Fibroblast of mammary gland (primary cell): ENCODE data around the gene BAHD1.

Experiments used
- DNase-seq: peaks from one replicate; pipeline ENCODE4 v3.0.0-alpha.2; 2010; ENCODE audit warnings: low read depth
- H3K4me3 ChIP-seq: 2 replicates; pipeline ENCODE4 v1.5.1; 2011; ENCODE audit warnings: low read depth, mild to moderate bottlenecking, low read length, moderate library complexity; ENCODE audit not compliant: control insufficient read depth
- TF ChIP-seq, protein P1 (sequence below): conservative IDR thresholded peaks from 2 replicates; pipeline ENCODE4 v1.5.1; 2011; ENCODE audit warnings: low read depth, low read length, inconsistent platforms; ENCODE audit not compliant: control insufficient read depth, insufficient read depth

Gene BAHD1

GRCh38 chr15:40440743-40441564 lies at the start of gene BAHD1:
Gene BAHD1 (plus strand): TSS chr15:40440953. CDS start chr15:40458465, 17,512 bp downstream.
- DNase-seq, result peak; percentile 90
- peak within 1 kb of the TSS; percentile 61 for H3K4me3 ChIP-seq
- TF ChIP-seq, protein P1, sequence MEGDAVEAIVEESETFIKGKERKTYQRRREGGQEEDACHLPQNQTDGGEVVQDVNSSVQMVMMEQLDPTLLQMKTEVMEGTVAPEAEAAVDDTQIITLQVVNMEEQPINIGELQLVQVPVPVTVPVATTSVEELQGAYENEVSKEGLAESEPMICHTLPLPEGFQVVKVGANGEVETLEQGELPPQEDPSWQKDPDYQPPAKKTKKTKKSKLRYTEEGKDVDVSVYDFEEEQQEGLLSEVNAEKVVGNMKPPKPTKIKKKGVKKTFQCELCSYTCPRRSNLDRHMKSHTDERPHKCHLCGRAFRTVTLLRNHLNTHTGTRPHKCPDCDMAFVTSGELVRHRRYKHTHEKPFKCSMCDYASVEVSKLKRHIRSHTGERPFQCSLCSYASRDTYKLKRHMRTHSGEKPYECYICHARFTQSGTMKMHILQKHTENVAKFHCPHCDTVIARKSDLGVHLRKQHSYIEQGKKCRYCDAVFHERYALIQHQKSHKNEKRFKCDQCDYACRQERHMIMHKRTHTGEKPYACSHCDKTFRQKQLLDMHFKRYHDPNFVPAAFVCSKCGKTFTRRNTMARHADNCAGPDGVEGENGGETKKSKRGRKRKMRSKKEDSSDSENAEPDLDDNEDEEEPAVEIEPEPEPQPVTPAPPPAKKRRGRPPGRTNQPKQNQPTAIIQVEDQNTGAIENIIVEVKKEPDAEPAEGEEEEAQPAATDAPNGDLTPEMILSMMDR, result no peak

DNA sequence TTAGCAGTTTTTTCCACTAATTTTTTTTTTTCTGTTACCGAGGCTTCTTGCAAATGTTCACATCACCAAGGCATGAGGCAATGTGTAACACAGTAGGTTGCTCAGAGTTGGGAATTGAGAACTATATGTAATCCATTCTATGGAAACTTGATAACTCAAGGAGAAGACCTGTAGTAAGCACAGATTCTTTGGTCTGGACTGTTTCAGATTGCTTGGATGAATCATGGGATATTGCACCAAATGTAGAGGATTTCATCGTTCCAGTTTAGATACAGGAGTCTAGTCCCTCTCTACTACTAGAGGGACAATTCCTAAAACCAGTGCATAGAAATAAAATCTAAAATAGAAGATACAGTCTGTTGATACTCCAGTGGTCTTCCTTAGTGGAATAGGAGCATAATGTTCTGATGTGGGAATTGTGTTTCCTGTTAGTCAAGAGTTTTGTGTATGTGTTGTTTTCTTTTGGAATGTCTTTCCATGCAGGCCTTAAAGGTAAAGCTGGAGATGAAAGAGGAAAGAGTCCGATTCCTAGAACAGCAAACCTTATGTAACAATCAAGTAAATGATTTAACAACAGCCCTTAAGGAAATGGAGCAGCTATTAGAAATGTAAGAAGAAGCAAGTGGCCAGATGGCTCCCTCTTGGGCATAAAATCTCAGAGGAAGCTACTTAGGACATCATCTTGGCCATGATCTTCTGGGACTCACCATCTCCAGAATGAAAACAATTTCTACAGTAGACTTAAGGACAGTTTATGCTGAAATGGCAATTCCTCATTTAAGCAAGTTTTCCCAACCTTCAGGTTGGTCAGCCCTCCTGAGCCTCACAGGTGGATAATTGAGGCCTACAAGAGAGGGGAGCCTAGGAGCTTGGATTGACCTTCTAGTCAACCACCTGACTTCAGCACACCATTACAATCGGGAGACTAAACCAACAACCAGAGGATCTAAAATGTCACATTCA lies 47.5 kb upstream of the BAHD1 start:
- no peak overlapping the region for H3K4me3 ChIP-seq
- TF ChIP-seq, protein P1, result no peak
- DNase-seq, result no peak

DNA sequence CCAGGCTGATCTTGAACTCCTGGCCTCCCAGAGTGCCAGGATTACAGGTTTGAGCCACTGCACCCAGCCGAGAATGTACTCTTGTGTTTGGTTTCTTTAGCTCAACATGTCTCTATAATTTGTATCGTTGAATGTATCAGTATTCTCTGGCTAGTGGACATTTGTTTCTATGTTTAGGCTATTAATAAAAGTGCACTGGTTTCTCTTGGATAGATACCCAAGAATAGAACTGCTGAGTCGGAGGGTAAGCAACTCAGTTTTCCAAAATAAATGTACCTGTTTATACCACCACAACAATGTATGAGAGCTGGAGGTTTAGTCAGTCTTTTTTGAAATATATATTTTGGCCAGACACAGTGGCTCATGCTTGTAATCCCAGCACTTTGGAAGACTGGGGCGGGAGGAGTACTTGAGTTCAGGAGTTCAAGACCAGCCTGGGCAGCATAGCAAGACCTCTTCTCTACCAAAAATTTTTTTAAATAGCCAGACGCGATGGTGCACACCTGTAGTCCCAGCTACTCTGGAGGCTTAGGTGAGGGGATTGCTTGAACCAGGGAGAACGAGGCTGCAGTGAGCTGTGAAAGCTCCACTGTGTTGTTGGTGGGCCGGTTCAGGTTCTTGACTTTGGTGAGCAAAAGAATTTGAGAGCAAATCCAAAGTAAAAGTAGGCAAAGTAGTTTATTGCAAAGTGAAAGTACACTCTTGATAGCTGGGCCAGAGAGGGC lies 42.9 kb upstream of the BAHD1 start:
- TF ChIP-seq, protein P1, result no peak
- no peak overlapping the region for H3K4me3 ChIP-seq
- DNase-seq, result no peak

DNA sequence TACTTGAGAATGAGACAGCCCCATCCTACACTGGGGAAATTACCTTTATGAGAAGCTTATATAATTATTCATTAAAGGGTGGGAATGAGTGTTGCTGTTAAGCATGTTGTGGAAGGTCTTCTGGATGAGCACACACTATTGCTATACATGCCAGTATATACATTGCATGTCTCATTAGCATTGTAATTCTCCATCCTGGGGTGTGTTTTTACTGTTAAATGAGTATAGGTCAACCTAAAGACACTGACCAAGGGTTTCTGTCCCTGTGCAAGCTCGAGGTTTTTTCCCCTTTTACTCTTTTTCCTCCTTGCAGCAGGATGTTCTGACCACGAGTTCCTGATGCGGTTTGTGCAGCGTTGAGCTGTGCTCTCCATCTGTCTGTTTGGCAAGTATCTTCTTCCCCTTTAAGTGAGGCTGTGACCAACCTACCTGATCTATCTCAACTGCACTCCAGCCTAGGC lies 42.3 kb upstream of the BAHD1 start:
- TF ChIP-seq, protein P1, result no peak
- no peak overlapping the region for H3K4me3 ChIP-seq
- no peak for DNase-seq

DNA sequence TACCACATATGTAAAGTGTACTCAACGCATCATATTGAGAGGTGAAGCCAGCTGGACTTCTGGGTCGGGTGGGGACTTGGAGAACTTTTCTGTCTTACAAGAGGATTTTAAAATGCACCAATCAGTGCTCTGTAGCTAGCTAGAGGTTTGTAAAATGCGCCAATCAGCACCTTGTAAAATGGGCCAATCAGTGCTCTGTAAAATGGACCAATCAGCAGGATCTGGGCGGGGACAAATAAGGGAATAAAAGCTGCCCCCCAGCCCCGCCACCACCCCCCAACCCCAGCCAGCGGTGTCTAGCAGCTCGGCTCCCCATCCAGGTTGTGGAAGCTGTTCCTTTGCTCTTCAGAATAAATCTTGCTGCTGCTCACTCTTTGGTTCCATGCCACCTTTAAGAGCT lies 41.4 kb upstream of the BAHD1 start:
- DNase-seq, result no peak
- no peak overlapping the region for H3K4me3 ChIP-seq
- TF ChIP-seq, protein P1, result no peak
